ENCODE measurements around the gene SELENON.

Gene SELENON

DNA sequence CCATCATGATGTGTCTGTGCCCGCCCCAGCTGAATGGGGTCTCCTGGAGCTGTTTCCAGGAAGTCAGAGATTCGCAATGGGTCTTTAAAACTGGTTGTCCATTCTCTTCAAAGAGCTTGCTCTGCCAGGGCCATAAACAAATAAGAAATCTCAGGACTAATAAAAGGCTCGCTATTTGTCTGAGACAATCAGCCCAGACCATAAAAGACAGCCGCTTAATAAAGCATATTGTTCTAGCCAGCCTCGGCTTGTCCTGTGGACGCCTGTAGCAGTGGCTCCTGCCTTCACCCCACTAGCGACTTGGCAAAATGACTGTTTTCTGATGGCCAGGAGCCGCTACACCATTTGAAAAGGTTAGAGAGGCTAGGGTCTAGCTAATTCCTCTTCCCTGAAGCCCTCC lies 20.6 kb upstream of the SELENON start:
- Histone ChIP-seq H3K36me3 (ENCODE audit: control insufficient read depth in 1 of 2, insufficient read depth in 2 of 2, low read length in 2 of 2) (no peaks in the 10 kb centered on the region), H2BK5ac (ENCODE audit: low read depth, low read length, poor library complexity) (no peak overlapping the region), H3K79me2 (ENCODE audit: control insufficient read depth, insufficient read depth, low read length, poor library complexity) (no peaks in the 10 kb centered on the region), H3K4ac (ENCODE audit: low read depth, low read length) (no peak overlapping the region), H4K91ac (ENCODE audit: low read depth, low read length) (no peak overlapping the region), H3K18ac (ENCODE audit: low read length) (no peak overlapping the region), H3K27ac (ENCODE audit: low read depth, low read length) (no peak overlapping the region), H3K23ac (ENCODE audit: low read length) (no peak overlapping the region), H2AK5ac (ENCODE audit: low read length) (no peak overlapping the region), H3K27me3 (ENCODE audit: insufficient read depth, low read length) (no peaks in the 10 kb centered on the region), H4K12ac (ENCODE audit: low read depth, low read length) (no peak overlapping the region), H2AFZ (ENCODE audit: insufficient read depth, low read length, poor library complexity) (no peak overlapping the region), H2BK12ac (ENCODE audit: low read length) (no peak overlapping the region), H3K4me1 (ENCODE audit: control insufficient read depth in 1 of 2, insufficient read depth in 2 of 2, low read length in 2 of 2) (peaks cover 16 to 18% of the 10 kb centered on the region in 2 experiments), H3K4me2 (ENCODE audit: low read length) (no peak overlapping the region), H4K8ac (ENCODE audit: low read depth, low read length) (no peak overlapping the region), H3K9ac (ENCODE audit: low read length) (no peak overlapping the region), H3K14ac (ENCODE audit: low read length) (no peak overlapping the region), H3K79me1 (ENCODE audit: low read length) (no peaks in the 10 kb centered on the region), H3K9me3 (ENCODE audit: insufficient read depth, low read depth, low read length) (no peaks in the 10 kb centered on the region), H2BK120ac (ENCODE audit: insufficient read depth, low read length, poor library complexity) (no peak overlapping the region), H3K4me3 (ENCODE audit: low read depth, low read length) (no peak overlapping the region)
- WGBS (ENCODE audit: extremely low coverage, insufficient coverage, insufficient read length): no CpG with 5 or more reads among the region's 8 CpGs
- DNase-seq: no peak

DNA sequence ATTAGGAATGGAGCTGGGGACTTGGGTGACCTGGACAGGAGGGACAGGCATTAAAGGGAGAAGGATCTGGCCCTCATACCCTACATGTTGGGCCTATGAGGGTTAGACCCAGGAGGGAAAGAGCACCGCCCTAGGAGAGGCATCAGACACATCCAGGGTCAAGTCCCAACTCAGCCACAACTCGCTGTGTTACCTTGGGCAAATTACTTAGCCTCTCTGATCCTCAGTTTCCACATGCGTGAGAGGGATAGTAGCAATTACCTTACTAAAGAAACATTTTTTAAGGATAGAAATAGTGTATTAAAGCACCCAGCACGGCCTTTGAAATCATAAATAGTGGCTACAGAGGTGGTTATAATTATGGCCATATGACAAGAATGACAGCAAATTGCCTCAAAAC lies 20.1 kb upstream of the SELENON start:
- Histone ChIP-seq H4K12ac (ENCODE audit: low read depth, low read length) (no peak overlapping the region), H4K91ac (ENCODE audit: low read depth, low read length) (no peak overlapping the region), H4K8ac (ENCODE audit: low read depth, low read length) (no peak overlapping the region), H3K14ac (ENCODE audit: low read length) (no peak overlapping the region), H2AFZ (ENCODE audit: insufficient read depth, low read length, poor library complexity) (no peak overlapping the region), H2AK5ac (ENCODE audit: low read length) (no peak overlapping the region), H3K9me3 (ENCODE audit: insufficient read depth, low read depth, low read length) (no peaks in the 10 kb centered on the region), H3K4me3 (ENCODE audit: low read depth, low read length) (no peak overlapping the region), H3K4ac (ENCODE audit: low read depth, low read length) (no peak overlapping the region), H3K27me3 (ENCODE audit: insufficient read depth, low read length) (no peaks in the 10 kb centered on the region), H3K23ac (ENCODE audit: low read length) (no peak overlapping the region), H3K27ac (ENCODE audit: low read depth, low read length) (no peak overlapping the region), H3K18ac (ENCODE audit: low read length) (no peak overlapping the region), H3K79me1 (ENCODE audit: low read length) (no peaks in the 10 kb centered on the region), H3K4me2 (ENCODE audit: low read length) (no peak overlapping the region), H3K9ac (ENCODE audit: low read length) (no peak overlapping the region), H3K79me2 (ENCODE audit: control insufficient read depth, insufficient read depth, low read length, poor library complexity) (no peaks in the 10 kb centered on the region), H2BK12ac (ENCODE audit: low read length) (no peak overlapping the region), H3K4me1 (ENCODE audit: control insufficient read depth in 1 of 2, insufficient read depth in 2 of 2, low read length in 2 of 2) (peaks cover 12 to 20% of the 10 kb centered on the region in 2 experiments), H2BK120ac (ENCODE audit: insufficient read depth, low read length, poor library complexity) (no peak overlapping the region), H2BK5ac (ENCODE audit: low read depth, low read length, poor library complexity) (no peak overlapping the region), H3K36me3 (ENCODE audit: control insufficient read depth in 1 of 2, insufficient read depth in 2 of 2, low read length in 2 of 2) (no peaks in the 10 kb centered on the region)
- no CpG with 5 or more reads among the region's 4 CpGs for WGBS (ENCODE audit: extremely low coverage, insufficient coverage, insufficient read length)
- DNase-seq: no peak

DNA sequence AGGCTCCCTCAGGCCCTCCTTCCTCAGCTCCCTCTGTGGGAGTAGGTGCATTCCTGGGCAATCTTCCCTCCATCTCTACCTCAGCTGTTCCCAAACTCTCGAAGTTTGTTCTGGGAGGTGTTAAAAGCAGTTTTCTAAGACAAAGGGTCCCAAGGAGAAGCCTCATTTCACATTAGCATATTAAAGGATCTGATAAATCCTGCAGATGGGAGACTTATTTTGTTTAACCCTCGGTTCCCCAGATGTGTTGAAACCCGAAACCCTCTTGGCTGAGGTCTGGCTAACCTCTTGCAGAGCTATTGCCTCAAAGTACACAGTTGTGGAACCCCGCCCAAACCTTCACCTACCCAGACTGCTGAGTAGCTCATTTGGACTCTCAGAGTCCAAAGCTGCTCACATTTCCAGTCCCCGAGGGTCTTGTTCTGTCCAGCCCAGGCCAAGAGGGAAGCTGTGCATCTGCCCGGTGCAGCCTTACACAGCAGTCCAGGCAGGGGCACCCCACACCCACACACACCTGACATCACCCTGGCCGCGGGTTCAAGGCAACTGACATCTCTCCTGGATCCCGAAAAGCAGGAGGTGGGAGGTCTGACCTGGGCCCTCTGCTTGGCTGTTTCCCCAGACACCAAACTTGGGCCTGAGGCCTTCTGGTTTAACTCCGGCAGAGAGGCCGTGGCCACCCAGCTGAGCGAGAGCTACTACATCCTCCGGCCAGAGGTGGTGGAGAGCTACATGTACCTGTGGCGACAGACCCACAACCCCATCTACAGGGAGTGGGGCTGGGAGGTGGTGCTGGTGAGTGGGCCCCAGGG lies 19.5 kb upstream of the SELENON start:
- Histone ChIP-seq H4K91ac (ENCODE audit: low read depth, low read length) (no peak overlapping the region), H2BK5ac (ENCODE audit: low read depth, low read length, poor library complexity) (no peak overlapping the region), H3K79me2 (ENCODE audit: control insufficient read depth, insufficient read depth, low read length, poor library complexity) (no peaks in the 10 kb centered on the region), H3K4me1 (ENCODE audit: control insufficient read depth in 1 of 2, insufficient read depth in 2 of 2, low read length in 2 of 2) (peaks cover 6 to 15% of the 10 kb centered on the region in 2 experiments), H3K27ac (ENCODE audit: low read depth, low read length) (no peak overlapping the region), H3K9ac (ENCODE audit: low read length) (no peak overlapping the region), H4K12ac (ENCODE audit: low read depth, low read length) (no peak overlapping the region), H2BK12ac (ENCODE audit: low read length) (no peak overlapping the region), H3K9me3 (ENCODE audit: insufficient read depth, low read depth, low read length) (no peaks in the 10 kb centered on the region), H3K18ac (ENCODE audit: low read length) (no peak overlapping the region), H3K36me3 (ENCODE audit: control insufficient read depth in 1 of 2, insufficient read depth in 2 of 2, low read length in 2 of 2) (no peaks in the 10 kb centered on the region), H3K4ac (ENCODE audit: low read depth, low read length) (no peak overlapping the region), H3K4me3 (ENCODE audit: low read depth, low read length) (no peak overlapping the region), H2BK120ac (ENCODE audit: insufficient read depth, low read length, poor library complexity) (no peak overlapping the region), H3K79me1 (ENCODE audit: low read length) (no peaks in the 10 kb centered on the region), H3K27me3 (ENCODE audit: insufficient read depth, low read length) (no peaks in the 10 kb centered on the region), H3K23ac (ENCODE audit: low read length) (no peak overlapping the region), H4K8ac (ENCODE audit: low read depth, low read length) (no peak overlapping the region), H2AFZ (ENCODE audit: insufficient read depth, low read length, poor library complexity) (no peak overlapping the region), H3K14ac (ENCODE audit: low read length) (no peak overlapping the region), H3K4me2 (ENCODE audit: low read length) (no peak overlapping the region), H2AK5ac (ENCODE audit: low read length) (no peak overlapping the region)
- no CpG with 5 or more reads among the region's 14 CpGs for WGBS (ENCODE audit: extremely low coverage, insufficient coverage, insufficient read length)
- DNase-seq: no peak

DNA sequence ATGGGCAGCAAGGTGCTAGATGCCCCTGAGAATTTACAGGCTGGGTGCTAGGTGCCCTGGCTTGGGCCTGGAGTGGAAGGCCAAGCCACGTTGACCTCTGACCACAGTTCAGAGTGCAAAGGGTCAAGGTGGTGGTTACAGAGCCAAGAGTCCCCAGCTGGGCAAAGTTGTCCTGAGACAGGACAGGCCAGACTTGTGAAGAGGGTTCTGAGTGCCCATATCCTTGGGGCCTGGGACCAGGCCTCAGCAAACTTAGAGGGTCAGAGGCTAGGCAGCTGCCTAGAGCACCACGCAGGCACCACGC lies 18.9 kb upstream of the SELENON start:
- H3K14ac ChIP-seq (ENCODE audit: low read length): no peak overlapping the region
- H2AFZ ChIP-seq (ENCODE audit: insufficient read depth, low read length, poor library complexity): no peak overlapping the region
- H3K4me1 ChIP-seq (ENCODE audit: control insufficient read depth in 1 of 2, insufficient read depth in 2 of 2, low read length in 2 of 2): peaks cover 6 to 15% of the 10 kb centered on the region in 2 experiments
- H2AK5ac ChIP-seq (ENCODE audit: low read length): no peak overlapping the region
- no peaks in the 10 kb centered on the region for H3K36me3 ChIP-seq (ENCODE audit: control insufficient read depth in 1 of 2, insufficient read depth in 2 of 2, low read length in 2 of 2)
- H4K8ac ChIP-seq (ENCODE audit: low read depth, low read length): no peak overlapping the region
- H3K23ac ChIP-seq (ENCODE audit: low read length): no peak overlapping the region
- no CpG with 5 or more reads among the region's 3 CpGs for WGBS (ENCODE audit: extremely low coverage, insufficient coverage, insufficient read length)
- no peak overlapping the region for H2BK12ac ChIP-seq (ENCODE audit: low read length)
- no peak overlapping the region for H3K27ac ChIP-seq (ENCODE audit: low read depth, low read length)
- H3K4me2 ChIP-seq (ENCODE audit: low read length): no peak overlapping the region
- H2BK120ac ChIP-seq (ENCODE audit: insufficient read depth, low read length, poor library complexity): no peak overlapping the region
- no peaks in the 10 kb centered on the region for H3K9me3 ChIP-seq (ENCODE audit: insufficient read depth, low read depth, low read length)
- no peak for DNase-seq
- H3K79me2 ChIP-seq (ENCODE audit: control insufficient read depth, insufficient read depth, low read length, poor library complexity): no peaks in the 10 kb centered on the region
- H4K91ac ChIP-seq (ENCODE audit: low read depth, low read length): no peak overlapping the region
- no peak overlapping the region for H3K4ac ChIP-seq (ENCODE audit: low read depth, low read length)
- H4K12ac ChIP-seq (ENCODE audit: low read depth, low read length): no peak overlapping the region
- H3K27me3 ChIP-seq (ENCODE audit: insufficient read depth, low read length): no peaks in the 10 kb centered on the region
- no peaks in the 10 kb centered on the region for H3K79me1 ChIP-seq (ENCODE audit: low read length)
- no peak overlapping the region for H2BK5ac ChIP-seq (ENCODE audit: low read depth, low read length, poor library complexity)
- no peak overlapping the region for H3K4me3 ChIP-seq (ENCODE audit: low read depth, low read length)
- H3K9ac ChIP-seq (ENCODE audit: low read length): no peak overlapping the region
- H3K18ac ChIP-seq (ENCODE audit: low read length): no peak overlapping the region

Measured in trophoblast cell (in vitro differentiated cells and primary cell).